MV-4-11 (cell line): ENCODE data around the gene AGPAT4.
A peak's percentile ranks its signal among the peaks of the same experiment; 100 is the strongest.
"Not testable (repeated sequence)": the region's sequence is repeated elsewhere in the genome, so short reads cannot be mapped to it uniquely, and the experiment has no call there.

Source experiments
- DNase-seq: peaks from one replicate; lab custom pipeline; 2025; lab: John Stamatoyannopoulos, UW

Gene AGPAT4

GRCh38 chr6:161273752-161274487 is at the start of gene AGPAT4:
Gene AGPAT4 (minus strand): TSS chr6:161274061. CDS start chr6:161232213, 41,848 bp downstream.
- DNase-seq: peak; percentile 98

- no peak for DNase-seq
Measured at GRCh38 chr6:161319231-161319630, 45.4 kb upstream of the AGPAT4 start.

- no peak for DNase-seq
Measured at GRCh38 chr6:161318456-161318855, 44.6 kb upstream of the AGPAT4 start.

- DNase-seq: no peak
Measured at GRCh38 chr6:161316531-161316930, 42.7 kb upstream of the AGPAT4 start.

GRCh38 chr6:161315246-161315917 is 41.5 kb upstream of the AGPAT4 start:
- not testable (repeated sequence) for DNase-seq

- DNase-seq: not testable (repeated sequence)
Measured at GRCh38 chr6:161314541-161315245, 40.8 kb upstream of the AGPAT4 start.

- no peak for DNase-seq
Measured at GRCh38 chr6:161313940-161314509, 40.2 kb upstream of the AGPAT4 start.

- peak; percentile 6 for DNase-seq
Measured at GRCh38 chr6:161313475-161313874, 39.6 kb upstream of the AGPAT4 start.

GRCh38 chr6:161309774-161310173 is 35.9 kb upstream of the AGPAT4 start:
- DNase-seq: not testable (repeated sequence)

- no peak for DNase-seq
Measured at GRCh38 chr6:161308075-161308655, 34.3 kb upstream of the AGPAT4 start.

- DNase-seq: no peak
Measured at GRCh38 chr6:161305860-161306259, 32.0 kb upstream of the AGPAT4 start.

GRCh38 chr6:161303628-161304340 is 29.9 kb upstream of the AGPAT4 start:
- no peak for DNase-seq

GRCh38 chr6:161302949-161303348 is 29.1 kb upstream of the AGPAT4 start:
- DNase-seq: no peak

- DNase-seq: no peak
Measured at GRCh38 chr6:161301338-161301737, 27.5 kb upstream of the AGPAT4 start.

- no peak for DNase-seq
Measured at GRCh38 chr6:161300823-161301222, 27.0 kb upstream of the AGPAT4 start.

GRCh38 chr6:161299726-161300125 is 25.9 kb upstream of the AGPAT4 start:
- no peak for DNase-seq

- no peak for DNase-seq
Measured at GRCh38 chr6:161295784-161296183, 21.9 kb upstream of the AGPAT4 start.

GRCh38 chr6:161292650-161293281 is 18.9 kb upstream of the AGPAT4 start:
- DNase-seq: no peak

- DNase-seq: no peak
Measured at GRCh38 chr6:161292145-161292544, 18.3 kb upstream of the AGPAT4 start.

- DNase-seq: no peak
Measured at GRCh38 chr6:161290751-161291150, 16.9 kb upstream of the AGPAT4 start.

GRCh38 chr6:161284653-161285052 is 10.8 kb upstream of the AGPAT4 start:
- no peak for DNase-seq
